ENCODE measurements around the gene KIAA1217.

The KIAA1217 gene

DNA sequence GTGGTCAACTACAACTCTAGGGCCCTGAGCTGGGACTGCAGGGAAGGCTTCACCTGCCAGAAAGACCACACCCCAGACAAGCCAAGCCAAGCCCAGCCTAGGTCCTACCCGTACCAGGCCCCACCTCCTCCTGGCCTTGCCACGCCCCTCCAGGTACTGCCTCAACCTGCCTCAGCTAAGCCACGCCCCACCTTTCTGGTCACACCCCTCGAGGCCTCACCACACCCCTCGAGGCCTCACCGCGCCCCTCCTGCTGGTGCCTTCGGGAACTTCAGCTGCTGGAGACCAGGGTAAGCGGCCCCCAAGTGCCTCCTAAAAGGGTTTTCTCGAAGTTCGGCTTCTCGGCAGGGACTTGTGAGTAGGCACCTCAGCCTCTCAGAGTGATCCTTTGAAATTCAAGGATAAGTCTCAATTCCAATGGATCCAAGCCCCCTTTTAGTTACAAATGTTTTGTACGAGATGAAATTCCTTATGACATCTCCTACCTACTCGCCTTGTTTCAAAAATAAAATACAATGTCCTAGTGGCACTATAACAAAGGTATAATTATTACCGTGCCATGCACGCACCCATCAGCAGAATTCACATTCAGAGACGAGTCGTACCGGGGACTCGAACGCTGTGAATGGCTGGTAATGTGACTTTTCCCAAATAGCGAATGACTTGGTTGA is 343.5 kb downstream of the KIAA1217 start:
- TF ChIP-seq CTCF (IDR thresholded peaks at IDR 0.05; ENCODE audit: extremely low read depth, missing control alignments), result no peak
- no peak for DNase-seq (ENCODE audit: low spot score)

GRCh38 chr10:24553051-24553612 is 344.2 kb downstream of the KIAA1217 start:
- no peak for DNase-seq (ENCODE audit: low spot score)
- TF ChIP-seq CTCF (IDR thresholded peaks at IDR 0.05; ENCODE audit: extremely low read depth, missing control alignments), result no peak

DNA sequence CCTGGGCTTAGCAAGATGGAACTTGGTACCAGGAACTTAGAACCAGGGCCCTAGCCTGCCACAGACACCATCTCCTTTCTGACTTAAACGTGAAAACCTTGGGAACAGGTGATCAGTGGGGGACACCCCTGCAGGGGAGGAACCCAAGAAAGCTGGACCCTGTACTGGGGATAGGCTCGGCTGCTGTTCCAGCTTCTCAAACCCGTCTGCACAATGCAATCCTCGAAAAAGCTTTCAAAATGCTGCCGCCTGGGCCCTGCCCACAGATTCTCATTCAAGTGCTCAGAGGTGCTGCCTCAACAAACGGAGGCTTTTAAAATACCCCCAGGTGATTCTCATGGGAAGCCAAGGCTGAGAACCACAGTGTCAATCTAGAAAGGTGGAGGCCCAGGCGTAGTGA is 345.1 kb downstream of the KIAA1217 start:
- TF ChIP-seq CTCF (IDR thresholded peaks at IDR 0.05; ENCODE audit: extremely low read depth, missing control alignments), result no peak
- DNase-seq (ENCODE audit: low spot score), result no peak

- DNase-seq (ENCODE audit: low spot score), result no peak
- no peak for TF ChIP-seq CTCF (IDR thresholded peaks at IDR 0.05; ENCODE audit: extremely low read depth, missing control alignments)
Observed at GRCh38 chr10:24556126-24556749, 347.3 kb downstream of the KIAA1217 start.

DNA sequence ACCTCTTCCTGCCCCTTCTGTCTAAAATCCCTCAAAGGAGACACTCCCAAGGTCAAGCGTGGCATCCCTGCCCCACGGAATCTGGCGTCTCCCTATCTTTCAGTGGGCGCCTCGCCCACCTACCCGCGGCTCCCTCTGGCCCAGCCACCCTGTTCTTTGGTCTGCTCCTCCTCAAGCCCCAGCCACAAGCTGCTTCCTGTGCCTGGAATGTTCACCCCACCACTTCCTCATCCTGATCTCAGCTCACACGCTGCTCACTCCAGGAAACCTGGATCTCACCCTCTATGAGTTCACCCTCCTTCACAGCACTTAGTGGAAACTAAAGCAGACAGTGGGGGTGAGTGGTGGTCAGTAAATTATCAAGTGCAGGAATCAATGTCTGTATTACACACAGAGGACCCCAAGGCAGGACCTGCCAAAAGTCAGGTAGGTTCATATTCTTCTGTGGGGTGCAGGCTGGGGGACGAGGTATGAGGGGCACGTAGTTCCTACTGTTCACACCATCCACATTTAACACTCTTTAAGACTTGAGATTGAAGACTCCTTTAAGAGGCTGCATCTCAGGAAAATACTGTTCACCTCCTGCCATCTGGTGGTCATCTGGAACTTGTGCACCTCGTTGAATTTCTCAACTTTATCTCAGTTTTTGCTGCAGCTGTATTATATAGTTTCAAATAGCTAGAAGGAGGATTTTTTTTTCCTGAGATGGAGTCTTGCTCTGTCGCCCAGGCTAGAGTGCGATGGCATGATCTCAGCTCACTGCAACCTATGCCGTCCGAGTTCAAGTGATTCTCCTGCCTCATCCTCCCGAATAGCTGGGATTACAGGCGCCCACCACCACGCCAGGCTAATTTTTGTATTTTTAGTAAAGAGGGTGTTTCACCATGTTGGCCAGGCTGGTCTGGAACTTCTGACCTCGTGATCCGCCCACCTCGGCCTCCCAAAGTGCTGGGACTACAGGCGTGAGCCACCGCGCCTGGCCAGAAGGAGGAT is 348.1 kb downstream of the KIAA1217 start:
- DNase-seq (ENCODE audit: low spot score), result peak; percentile 57
- peak; percentile 51 for TF ChIP-seq CTCF (IDR thresholded peaks at IDR 0.05; ENCODE audit: extremely low read depth, missing control alignments)

- TF ChIP-seq CTCF (IDR thresholded peaks at IDR 0.05; ENCODE audit: extremely low read depth, missing control alignments), result no peak
- DNase-seq (ENCODE audit: low spot score), result no peak
Observed at GRCh38 chr10:24561453-24561852, 352.5 kb downstream of the KIAA1217 start.

All from GM20000 (cell line).